GM12801 (cell line): ENCODE measurements around the gene CDH13.

Experiments
- TF ChIP-seq, protein P1 (sequence below): IDR thresholded peaks from one replicate; pipeline ENCODE4 v1.5.1; 2011; ENCODE audit warnings: control low read depth; ENCODE audit not compliant: insufficient read length; ENCODE audit errors: extremely low read depth

The CDH13 gene

GRCh38 chr16:82788225-82788624, 161.5 kb downstream of the CDH13 start:
- TF ChIP-seq, protein P1, sequence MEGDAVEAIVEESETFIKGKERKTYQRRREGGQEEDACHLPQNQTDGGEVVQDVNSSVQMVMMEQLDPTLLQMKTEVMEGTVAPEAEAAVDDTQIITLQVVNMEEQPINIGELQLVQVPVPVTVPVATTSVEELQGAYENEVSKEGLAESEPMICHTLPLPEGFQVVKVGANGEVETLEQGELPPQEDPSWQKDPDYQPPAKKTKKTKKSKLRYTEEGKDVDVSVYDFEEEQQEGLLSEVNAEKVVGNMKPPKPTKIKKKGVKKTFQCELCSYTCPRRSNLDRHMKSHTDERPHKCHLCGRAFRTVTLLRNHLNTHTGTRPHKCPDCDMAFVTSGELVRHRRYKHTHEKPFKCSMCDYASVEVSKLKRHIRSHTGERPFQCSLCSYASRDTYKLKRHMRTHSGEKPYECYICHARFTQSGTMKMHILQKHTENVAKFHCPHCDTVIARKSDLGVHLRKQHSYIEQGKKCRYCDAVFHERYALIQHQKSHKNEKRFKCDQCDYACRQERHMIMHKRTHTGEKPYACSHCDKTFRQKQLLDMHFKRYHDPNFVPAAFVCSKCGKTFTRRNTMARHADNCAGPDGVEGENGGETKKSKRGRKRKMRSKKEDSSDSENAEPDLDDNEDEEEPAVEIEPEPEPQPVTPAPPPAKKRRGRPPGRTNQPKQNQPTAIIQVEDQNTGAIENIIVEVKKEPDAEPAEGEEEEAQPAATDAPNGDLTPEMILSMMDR: no peak

GRCh38 chr16:82788919-82789318, 162.2 kb downstream of the CDH13 start:
- TF ChIP-seq, protein P1: no peak

DNA sequence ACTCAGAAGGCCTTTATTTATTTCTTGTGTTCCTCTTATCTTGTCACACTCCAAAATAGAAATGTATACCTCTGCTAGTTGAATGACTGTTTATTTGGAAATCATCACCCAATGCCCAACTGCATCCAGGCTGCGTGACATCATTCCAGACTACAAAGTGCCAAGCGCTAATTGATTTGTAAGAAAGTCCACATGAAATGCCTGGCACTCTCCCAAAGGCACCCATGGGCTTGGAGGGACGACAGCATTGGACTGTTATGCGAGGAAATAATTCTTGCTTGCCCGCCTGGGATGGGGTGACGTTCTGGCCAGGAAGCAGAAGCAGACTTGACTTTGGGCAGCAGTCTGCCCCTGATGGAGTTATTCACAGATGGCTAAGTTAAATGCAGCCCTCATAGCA, 165.9 kb downstream of the CDH13 start:
- TF ChIP-seq, protein P1: no peak

DNA sequence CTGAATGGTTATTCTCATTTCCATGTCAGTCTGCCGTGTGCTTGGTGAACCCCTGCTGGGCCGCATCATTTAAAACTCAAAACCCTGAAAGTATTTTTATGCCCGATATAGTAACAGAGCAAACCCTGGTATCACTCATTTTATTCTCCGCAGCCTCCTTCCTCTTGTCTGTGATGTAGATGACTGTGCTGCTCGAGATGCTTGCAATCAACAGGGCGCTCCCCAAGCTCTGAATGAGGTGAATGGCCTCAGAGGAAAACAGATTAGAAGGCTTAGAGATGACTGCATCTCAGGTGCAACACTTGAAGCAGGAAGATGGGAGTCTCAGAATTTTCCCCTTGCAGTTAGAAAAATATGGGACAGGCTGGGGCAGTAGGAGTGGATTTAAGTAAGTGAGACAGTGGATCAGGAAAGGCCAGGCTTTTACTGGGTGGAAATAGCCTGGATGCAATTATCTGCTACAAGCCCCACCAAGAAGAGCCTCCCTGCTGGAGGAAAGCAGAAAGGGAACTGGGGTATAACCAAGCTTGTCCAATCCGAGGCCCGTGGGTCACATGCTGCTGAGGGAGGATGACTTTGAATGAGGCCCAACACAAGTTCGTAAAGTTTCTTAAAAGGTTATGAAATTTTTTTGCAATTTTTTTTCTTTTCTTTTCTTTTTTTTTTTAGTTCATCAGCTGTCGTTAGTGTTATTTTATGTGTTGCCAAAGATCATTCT, 166.9 kb downstream of the CDH13 start:
- TF ChIP-seq, protein P1: no peak

DNA sequence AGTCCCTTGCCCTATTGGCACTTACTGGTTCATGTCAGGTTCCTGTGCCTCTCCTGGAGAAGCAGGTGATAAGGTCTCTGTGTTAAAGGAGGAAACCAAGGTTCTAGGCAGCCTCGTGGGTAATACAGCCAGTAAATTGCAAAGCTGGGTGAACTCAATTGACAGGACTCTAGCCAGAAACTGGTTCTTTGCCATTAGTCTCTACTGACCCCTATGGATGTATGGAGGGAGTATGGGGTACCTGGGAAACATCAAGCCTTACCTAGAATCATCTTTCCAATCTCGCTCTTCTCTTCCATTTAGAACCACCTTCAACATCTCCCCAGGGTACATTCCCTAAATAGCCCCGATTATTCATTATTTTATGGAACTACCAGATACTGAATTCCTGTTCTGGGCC, 169.3 kb downstream of the CDH13 start:
- TF ChIP-seq, protein P1: no peak

GRCh38 chr16:82801361-82801760, 174.6 kb downstream of the CDH13 start:
- TF ChIP-seq, protein P1: no peak

DNA sequence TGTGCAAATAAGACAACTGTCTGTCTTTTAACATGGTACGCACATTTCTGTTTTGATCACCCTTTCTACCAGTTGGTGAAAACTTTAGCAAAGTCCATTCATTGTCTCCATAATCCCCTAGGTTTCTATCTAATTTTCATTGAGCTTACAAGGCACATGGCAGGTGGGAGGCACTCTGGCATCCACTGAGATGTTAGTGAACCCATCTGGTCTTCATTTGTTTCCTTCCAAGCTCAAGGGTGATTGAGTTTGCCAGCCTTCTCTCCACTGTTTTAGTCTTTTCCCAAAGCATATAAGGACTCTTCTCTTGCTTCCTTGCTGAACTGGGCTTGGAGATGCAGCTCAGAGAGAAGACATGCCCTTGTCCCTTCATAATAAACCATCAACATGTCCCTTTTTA, 179.1 kb downstream of the CDH13 start:
- TF ChIP-seq, protein P1: no peak
